ENCODE results near the gene GRHL3. TPM values are rescaled to one million over a fixed set of nuclear protein-coding genes. Genes with fewer than 3 reads are reported as not detected.

The GRHL3 gene
- total RNA-seq, 1 experiment from 2014 or later = not detected

GRCh38 chr1:24343412-24344089 is 24.4 kb downstream of the GRHL3 start:
- DNase-seq (ENCODE audit: low read depth) = no peak

- DNase-seq (ENCODE audit: low read depth) = no peak
Measured at GRCh38 chr1:24344090-24344742, 25.1 kb downstream of the GRHL3 start.

GRCh38 chr1:24345334-24345733 is 26.2 kb downstream of the GRHL3 start:
- no peak for DNase-seq (ENCODE audit: low read depth)

- no peak for DNase-seq (ENCODE audit: low read depth)
Measured at GRCh38 chr1:24347159-24347934, 28.2 kb downstream of the GRHL3 start.

- no peak for DNase-seq (ENCODE audit: low read depth)
Measured at GRCh38 chr1:24348196-24348595, 29.0 kb downstream of the GRHL3 start.

GRCh38 chr1:24349891-24350290 is 30.7 kb downstream of the GRHL3 start:
- DNase-seq (ENCODE audit: low read depth) = no peak

- DNase-seq (ENCODE audit: low read depth) = no peak
Measured at GRCh38 chr1:24351247-24351646, 32.1 kb downstream of the GRHL3 start.

GRCh38 chr1:24351918-24352627 is 32.9 kb downstream of the GRHL3 start:
- no peak for DNase-seq (ENCODE audit: low read depth)

- DNase-seq (ENCODE audit: low read depth) = no peak
Measured at GRCh38 chr1:24353292-24353891, 34.2 kb downstream of the GRHL3 start.

- no peak for DNase-seq (ENCODE audit: low read depth)
Measured at GRCh38 chr1:24355466-24355865, 36.3 kb downstream of the GRHL3 start.

GRCh38 chr1:24357038-24357437 is 37.9 kb downstream of the GRHL3 start:
- DNase-seq (ENCODE audit: low read depth) = no peak

- DNase-seq (ENCODE audit: low read depth) = no peak
Measured at GRCh38 chr1:24360681-24361080, 41.5 kb downstream of the GRHL3 start.

- no peak for DNase-seq (ENCODE audit: low read depth)
Measured at GRCh38 chr1:24361811-24362210, 42.7 kb downstream of the GRHL3 start.

GRCh38 chr1:24362396-24362795 is 43.2 kb downstream of the GRHL3 start:
- no peak for DNase-seq (ENCODE audit: low read depth)

- DNase-seq (ENCODE audit: low read depth) = peak; percentile 81
Measured at GRCh38 chr1:24362982-24363614, 43.9 kb downstream of the GRHL3 start.

- no peak for DNase-seq (ENCODE audit: low read depth)
Measured at GRCh38 chr1:24363994-24364393, 44.8 kb downstream of the GRHL3 start.

- DNase-seq (ENCODE audit: low read depth) = no peak
Measured at GRCh38 chr1:24364605-24364974, 45.4 kb downstream of the GRHL3 start.

- peak; percentile 82 for DNase-seq (ENCODE audit: low read depth)
Measured at GRCh38 chr1:24364975-24365678, 46.0 kb downstream of the GRHL3 start.

- no peak for DNase-seq (ENCODE audit: low read depth)
Measured at GRCh38 chr1:24366707-24367106, 47.5 kb downstream of the GRHL3 start.

- no peak for DNase-seq (ENCODE audit: low read depth)
Measured at GRCh38 chr1:24369199-24369598, 50.0 kb downstream of the GRHL3 start.

Data from LHCN-M2 (cell line).